GM12891 (cell line): ENCODE results near the gene NRP2.

Source experiments
- DNase-seq: peaks from one replicate; pipeline ENCODE4 v3.0.0; 2011; ENCODE audit warnings: low spot score; ENCODE audit not compliant: insufficient read length
- FAIRE-seq: peaks from 2 replicates; lab custom pipeline; 2011; peaks lifted over from hg19 to GRCh38; lab: Jason Lieb, UNC
- PAX5 ChIP-seq: IDR thresholded peaks from 2 replicates; pipeline ENCODE4 v1.6.1; 2011; ENCODE audit warnings: low read length, moderate library complexity, mild to moderate bottlenecking; ENCODE audit not compliant: insufficient read depth, severe bottlenecking
- POLR2A ChIP-seq: IDR thresholded peaks from 2 replicates; pipeline ENCODE4 v1.6.1; 2011; ENCODE audit warnings: low read depth, low read length, control low read depth
- POLR2AphosphoS5 ChIP-seq: IDR thresholded peaks from 2 replicates; pipeline ENCODE4 v1.6.1; 2011; ENCODE audit warnings: low read depth, low read length, control low read depth
- POU2F2 ChIP-seq: IDR thresholded peaks from 2 replicates; pipeline ENCODE4 v1.6.1; 2011; ENCODE audit warnings: low read depth, mild to moderate bottlenecking, control low read depth, low read length, moderate library complexity
- SPI1 ChIP-seq: IDR thresholded peaks from 2 replicates; pipeline ENCODE4 v1.6.1; 2011; ENCODE audit warnings: low read depth, low read length, control low read depth
- TAF1 ChIP-seq: IDR thresholded peaks from 2 replicates; pipeline ENCODE4 v1.6.1; 2011; ENCODE audit warnings: low read depth, low read length, control low read depth

NRP2 gene

DNA sequence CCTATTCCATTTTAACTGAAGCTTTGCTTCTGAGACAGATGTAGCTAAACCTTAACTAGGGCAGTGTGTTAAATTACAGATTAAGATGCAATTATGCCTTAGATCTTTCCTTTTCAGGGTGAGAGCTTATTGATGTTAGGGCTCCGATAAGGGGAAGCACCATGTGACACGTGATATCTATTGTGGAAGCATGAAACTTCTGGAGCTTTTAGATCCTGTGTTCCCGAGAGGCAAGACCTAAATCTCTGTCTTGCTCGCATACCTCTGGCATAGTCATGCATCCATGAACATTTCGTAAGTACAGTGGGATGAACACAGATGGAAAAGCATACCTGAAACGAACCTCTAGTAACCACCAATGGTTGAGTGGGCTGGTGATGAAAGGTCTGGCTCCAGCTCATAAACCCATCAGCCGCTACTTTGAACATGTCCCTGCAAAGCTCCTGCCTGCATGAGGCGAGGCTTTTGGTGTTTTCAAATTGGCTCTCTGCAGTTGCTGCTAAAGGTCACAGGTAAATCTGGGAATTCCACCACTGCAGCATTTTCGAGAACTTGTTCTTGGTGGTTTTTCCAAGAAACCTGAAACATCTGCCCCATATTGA, 3.7 kb upstream of the NRP2 start:
- DNase-seq (no peak), FAIRE-seq (no peak)
- TF ChIP-seq POLR2AphosphoS5 (no peak), PAX5 (no peak), TAF1 (no peak), POU2F2 (no peak), POLR2A (no peak), SPI1 (no peak)

DNA sequence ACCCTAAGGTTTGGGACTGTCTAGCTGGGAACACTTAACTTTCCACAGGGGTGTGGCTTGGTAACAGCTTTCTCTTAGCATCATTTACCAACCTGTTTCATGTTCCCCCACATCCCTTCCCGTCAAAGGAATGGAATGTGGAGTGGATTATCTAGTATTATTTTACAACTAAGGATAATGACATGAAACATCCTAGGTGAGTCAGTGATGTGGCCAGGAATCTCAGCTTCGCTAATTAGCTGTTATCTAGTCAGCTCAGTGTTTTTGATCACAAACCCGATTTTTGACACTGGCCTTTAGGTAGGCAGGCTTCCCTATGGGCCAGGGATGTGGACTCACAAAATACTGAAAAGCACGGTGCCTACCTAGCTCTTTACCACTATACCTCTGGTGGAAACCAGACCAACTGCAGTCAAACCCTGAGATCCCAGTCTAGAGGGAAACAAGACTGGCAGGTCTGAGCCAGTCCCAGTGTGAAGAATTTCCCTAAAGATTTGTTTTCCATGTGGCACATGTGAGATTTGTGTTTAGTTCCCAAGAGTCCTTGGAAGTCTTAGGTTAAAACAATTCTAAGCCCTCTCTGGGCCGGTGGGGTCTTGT, 2.8 kb upstream of the NRP2 start:
- FAIRE-seq: no peak
- TF ChIP-seq POLR2AphosphoS5: no peak
- TF ChIP-seq POLR2A: no peak
- TF ChIP-seq PAX5: no peak
- TF ChIP-seq TAF1: no peak
- no peak for TF ChIP-seq SPI1
- no peak for TF ChIP-seq POU2F2
- no peak for DNase-seq

DNA sequence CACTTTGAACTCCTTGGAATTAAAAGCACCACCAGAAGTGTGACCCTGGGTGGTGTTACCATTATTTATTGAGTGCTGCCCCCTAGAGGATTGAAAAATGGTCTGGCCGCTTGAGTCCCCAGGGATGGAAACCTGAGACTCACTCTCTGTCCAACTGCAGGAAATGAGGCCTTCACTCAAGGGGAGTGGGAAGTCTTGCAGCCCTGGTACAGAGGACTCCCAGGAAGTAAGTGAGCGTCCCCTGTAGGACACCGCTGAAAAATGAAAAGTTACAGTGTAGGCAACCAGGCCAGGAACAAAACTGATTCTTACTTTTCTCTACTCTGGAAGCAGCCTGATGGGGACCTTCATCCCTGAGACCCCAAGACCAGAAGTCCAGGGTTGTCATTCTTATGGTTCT, 2.2 kb upstream of the NRP2 start:
- TF ChIP-seq POU2F2 (no peak), PAX5 (no peak), POLR2A (no peak), SPI1 (no peak), TAF1 (no peak), POLR2AphosphoS5 (no peak)
- DNase-seq: no peak
- peak; percentile 80 for FAIRE-seq

DNA sequence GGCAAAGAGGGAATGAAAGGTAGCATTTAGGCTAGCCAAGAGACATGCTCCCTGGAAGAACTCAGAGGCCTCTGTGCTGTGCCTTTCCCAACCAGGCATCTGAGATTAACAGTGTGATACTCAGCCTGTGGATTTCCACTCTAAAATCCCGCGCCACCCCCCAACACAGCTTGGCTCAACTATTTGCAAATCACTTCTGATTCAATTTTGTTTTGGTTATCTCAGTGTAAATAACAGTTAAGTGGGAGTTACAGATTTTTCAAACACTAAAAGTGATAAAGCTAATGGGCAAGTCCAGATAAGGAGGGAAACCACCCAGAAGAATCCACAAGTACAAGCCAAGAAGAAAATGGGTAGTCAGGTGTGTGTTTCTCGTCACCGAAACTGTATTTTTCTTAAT, 1.4 kb upstream of the NRP2 start:
- TF ChIP-seq POU2F2: no peak
- no peak for TF ChIP-seq SPI1
- no peak for TF ChIP-seq TAF1
- no peak for TF ChIP-seq POLR2AphosphoS5
- TF ChIP-seq PAX5: no peak
- TF ChIP-seq POLR2A: no peak
- FAIRE-seq (no peak), DNase-seq (no peak)

- DNase-seq (no peak), FAIRE-seq (peak; percentile 92)
- no peak for TF ChIP-seq POLR2AphosphoS5
- peak; percentile 93 for TF ChIP-seq PAX5
Observed at GRCh38 chr2:205681401-205682238, 681 bp upstream of the NRP2 start.

GRCh38 chr2:205682971-205683501, 735 bp downstream of the NRP2 start:
- TF ChIP-seq POLR2A (no peak), PAX5 (no peak), POU2F2 (no peak), SPI1 (no peak), TAF1 (no peak), POLR2AphosphoS5 (no peak)
- FAIRE-seq (no peak), DNase-seq (no peak)

- TF ChIP-seq SPI1 (no peak), POLR2A (no peak), POLR2AphosphoS5 (no peak), PAX5 (no peak), TAF1 (no peak), POU2F2 (no peak)
- no peak for DNase-seq
- no peak for FAIRE-seq
Observed at GRCh38 chr2:205683502-205684367, 1.4 kb downstream of the NRP2 start.

GRCh38 chr2:205684871-205685313, 2.6 kb downstream of the NRP2 start:
- no peak for TF ChIP-seq POLR2AphosphoS5
- no peak for FAIRE-seq
- DNase-seq: no peak
